Endothelial cell of umbilical vein (primary cell): Measurements from ENCODE around the gene C2orf81. TPM values are rescaled to one million over a fixed set of nuclear protein-coding genes. Genes with fewer than 3 reads are reported as not detected.
A peak's percentile ranks its signal among the peaks of the same experiment; 100 is the strongest.
"Not testable (repeated sequence)": the region's sequence is repeated elsewhere in the genome, so short reads cannot be mapped to it uniquely, and the experiment has no call there.

ENCODE experiments used
- BruUV-seq: library from RNA; stranded (reverse); fragments of 400-500 nt; replicated peaks from 2 replicates; lab custom pipeline; 2021; lab: Mats Ljungman, UMichigan
- CTCF ChIA-PET: fragments of 300-600, 350-600 bp; sonication (Branson Sonifier 250); formaldehyde crosslinking; loops from one replicate; lab custom pipeline; 2021; ENCODE audit warnings: antibody characterized with exemption, inconsistent platforms; lab: Charles Lee
- POLR2A ChIA-PET: fragments of 300-600, 350-600 bp; sonication (Branson Sonifier 250); formaldehyde crosslinking; loops from one replicate; lab custom pipeline; 2021; ENCODE audit warnings: antibody characterized with exemption, inconsistent platforms; lab: Charles Lee
- DNase-seq: peaks from one replicate; pipeline ENCODE4 v3.0.0-alpha.2; 2011; ENCODE audit warnings: low read depth, low spot score
- FAIRE-seq: peaks from 2 replicates; lab custom pipeline; 2011; peaks lifted over from hg19 to GRCh38; lab: Jason Lieb, UNC
- H2AFZ ChIP-seq: 2 replicates; pipeline ENCODE4 v1.6.0; 2012; ENCODE audit warnings: low read depth, low read length, control low read depth, inconsistent platforms
- H3K27ac ChIP-seq: 2 replicates; pipeline ENCODE4 v1.5.1; 2011; ENCODE audit warnings: low read depth, mild to moderate bottlenecking, control low read depth, low read length, moderate library complexity; ENCODE audit not compliant: insufficient read depth
- H3K27me3 ChIP-seq, 2 experiments: 2 replicates each; pipeline versions ENCODE4 v1.6.0 to v1.6.1; 2011; ENCODE audit warnings: low read length in 2 of 2, mixed read lengths in 1 of 2; ENCODE audit not compliant: control insufficient read depth in 2 of 2, insufficient read depth in 2 of 2
- H3K36me3 ChIP-seq, 2 experiments: 2 replicates in 1 of 2; 3 replicates in 1 of 2; pipeline ENCODE4 v1.5.1; 2011; ENCODE audit warnings: low read length in 2 of 2, mild to moderate bottlenecking in 1 of 2, moderate library complexity in 1 of 2; ENCODE audit not compliant: control insufficient read depth in 2 of 2, insufficient read depth in 2 of 2; ENCODE audit errors: extremely low read depth in 1 of 2
- H3K4me1 ChIP-seq: 3 replicates; pipeline ENCODE4 v1.5.1; 2011; ENCODE audit warnings: mild to moderate bottlenecking, low read length; ENCODE audit not compliant: control insufficient read depth, insufficient read depth; ENCODE audit errors: extremely low read depth
- H3K4me2 ChIP-seq: 2 replicates; pipeline ENCODE4 v1.6.1; 2011; ENCODE audit warnings: low read length, control low read depth, mixed read lengths; ENCODE audit not compliant: insufficient read depth
- H3K4me3 ChIP-seq, 3 experiments: fragments of 200-600 bp in 1 of 3; sonication (generic), shearing (Covaris generic) in 1 of 3; replicated peaks in 1 of 3; 2 replicates each; pipeline ENCODE4 v1.5.1; 2011 to 2016; ENCODE audit warnings: control low read depth in 3 of 3, low read length in 3 of 3, mild to moderate bottlenecking in 2 of 3, inconsistent platforms in 1 of 3, low read depth in 1 of 3, moderate library complexity in 1 of 3; ENCODE audit not compliant: insufficient read depth in 1 of 3
- H3K79me2 ChIP-seq: 2 replicates; pipeline ENCODE4 v1.6.0; 2012; ENCODE audit warnings: low read length, inconsistent platforms; ENCODE audit not compliant: control insufficient read depth, insufficient read depth
- H3K9ac ChIP-seq: replicated peaks from 2 replicates; pipeline ENCODE3; 2011; ENCODE audit warnings: low read length, control low read depth; ENCODE audit not compliant: insufficient read depth; ENCODE audit errors: extremely low read depth
- H3K9me1 ChIP-seq: replicated peaks from 3 replicates; pipeline ENCODE4 v1.6.0; 2011; ENCODE audit warnings: mild to moderate bottlenecking, low read length; ENCODE audit not compliant: control insufficient read depth, insufficient read depth; ENCODE audit errors: extremely low read depth
- H3K9me3 ChIP-seq: replicated peaks from 2 replicates; pipeline ENCODE4 v1.5.1; 2012; ENCODE audit warnings: low read length, inconsistent platforms; ENCODE audit not compliant: control insufficient read depth, insufficient read depth
- H4K20me1 ChIP-seq: replicated peaks from 2 replicates; pipeline ENCODE3; 2011; ENCODE audit warnings: mild to moderate bottlenecking, low read length; ENCODE audit not compliant: control insufficient read depth, insufficient read depth; ENCODE audit errors: extremely low read depth
- EZH2 ChIP-seq: IDR thresholded peaks from 2 replicates; pipeline ENCODE4 v1.6.1; 2012; ENCODE audit warnings: borderline replicate concordance, low read depth, mild to moderate bottlenecking, moderate library complexity, low read length, inconsistent platforms; ENCODE audit not compliant: severe bottlenecking
- FOS ChIP-seq: IDR thresholded peaks from 2 replicates; pipeline ENCODE4 v1.6.1; 2011; ENCODE audit warnings: mild to moderate bottlenecking, low read length, moderate library complexity, borderline replicate concordance; ENCODE audit not compliant: insufficient read depth
- GATA2 ChIP-seq: IDR thresholded peaks from 2 replicates; pipeline ENCODE4 v1.7.0; 2011; ENCODE audit warnings: low read depth, mild to moderate bottlenecking, moderate library complexity, mixed read lengths, low read length; ENCODE audit not compliant: insufficient read length, insufficient read depth
- JUN ChIP-seq: IDR thresholded peaks from 2 replicates; pipeline ENCODE4 v1.6.1; 2011; ENCODE audit warnings: borderline replicate concordance, low read depth; ENCODE audit not compliant: insufficient read length, insufficient read depth
- MYC ChIP-seq: IDR thresholded peaks from one replicate; pipeline ENCODE4 v1.6.1; 2011; ENCODE audit warnings: mild to moderate bottlenecking, low read depth, low read length
- POLR2A ChIP-seq: IDR thresholded peaks from 2 replicates; pipeline ENCODE4 v1.6.1; 2012; ENCODE audit warnings: low read depth, mild to moderate bottlenecking, control low read depth, low read length
- POLR2AphosphoS5 ChIP-seq: IDR thresholded peaks from 2 replicates; pipeline ENCODE4 v1.6.1; 2012; ENCODE audit warnings: low read depth, mild to moderate bottlenecking, control low read depth, low read length, moderate library complexity; ENCODE audit not compliant: insufficient read depth
- dilution Hi-C: fragments of 300-500 bp; cut with MboI; formaldehyde crosslinking; loops from one replicate; pipeline ENCODE4 v1.15.0; 2019; ENCODE audit warnings: low sequenced_read_pairs; ENCODE audit not compliant: extremely low pct_ligation_motif_present
- intact Hi-C: fragments of 100-400 bp; cut with micrococcal nuclease; formaldehyde crosslinking; loops from one replicate; pipeline ENCODE4 v1.10.0; 2022
- polyA plus RNA-seq, 4 experiments: library from polyadenylated mRNA; depleted of rRNA in 3 of 4; stranded (reverse) in 3 of 4; unstranded in 1 of 4; fragments of >200 nt; gene quantifications; 2 replicates each; pipeline versions ENCODE4 v1.2.1 to v1.2.3, GENCODE V29; 2011 to 2012; ENCODE audit warnings: missing spikeins in 1 of 4
- total RNA-seq: library from RNA; stranded (reverse); gene quantifications from 2 replicates; pipeline ENCODE4 v1.2.3, GENCODE V29; 2021
- TF ChIP-seq, protein P1 (sequence below), 2 donors: IDR thresholded peaks; 1 replicate in 1 of 2; 2 replicates in 1 of 2; pipeline ENCODE4 v1.5.1; 2011; ENCODE audit warnings: low read length in 2 of 2, mild to moderate bottlenecking in 2 of 2, moderate library complexity in 2 of 2, control low read depth in 1 of 2, inconsistent platforms in 1 of 2, low read depth in 1 of 2; ENCODE audit not compliant: insufficient read depth in 1 of 2; ENCODE audit errors: extremely low read depth in 1 of 2
- TF ChIP-seq, protein P2 (sequence below): IDR thresholded peaks from 2 replicates; pipeline ENCODE4 v1.6.1; 2011; ENCODE audit not compliant: insufficient read depth, insufficient read length

The C2orf81 gene
- total and polyA plus RNA-seq, 2 donors (not counting 3 experiments of a cell fraction or from before 2014, with no cell fraction given) = 0.17 to 0.71 TPM

- FAIRE-seq, H3K4me3 ChIP-seq, H2AFZ ChIP-seq, DNase-seq, dilution Hi-C loops, H3K9ac ChIP-seq, H3K9me1 ChIP-seq, H3K9me3 ChIP-seq, H3K27ac ChIP-seq, BruUV-seq, H4K20me1 ChIP-seq, intact Hi-C loops, H3K27me3 ChIP-seq: not testable (repeated sequence)
- H3K4me1 ChIP-seq = peaks cover 26% of the 10 kb centered on the region
- H3K79me2 ChIP-seq = peaks cover 14% of the 10 kb centered on the region
- ChIA-PET POLR2A (interaction anchor here (1.1 kb wide), 1 partner anchor 8 kb away, joined by 3 read pairs; no protein-coding TSS in a partner anchor), CTCF (interaction anchor here (1.0 to 2.3 kb wide), 3 partner anchors 9 to 125 kb away, joined by 3 to 7 read pairs (median 4); no protein-coding TSS in a partner anchor)
- H3K36me3 ChIP-seq = peaks cover 0 to 12% of the 10 kb centered on the region in 2 experiments
- H3K4me2 ChIP-seq = peak overlapping the region; percentile 37
Measured at GRCh38 chr2:74459503-74460118, 38.2 kb upstream of the C2orf81 start.

- FAIRE-seq = no peak
- CTCF ChIA-PET = interaction anchor here (0.7 to 2.3 kb wide), 8 partner anchors 9 to 124 kb away, joined by 3 to 7 read pairs (median 3); partner anchors contain the start of genes CCDC142, LBX2 and TTC31
- BruUV-seq = no TSS peak
Measured at GRCh38 chr2:74458938-74459363, 37.5 kb upstream of the C2orf81 start.

More at GRCh38 chr2:74458938-74459363, 37.5 kb upstream of the C2orf81 start:
- Histone ChIP-seq H3K9ac (peak overlapping the region; percentile 74), H3K36me3 (peaks cover 0 to 12% of the 10 kb centered on the region in 2 experiments), H3K9me1 (no peaks in the 10 kb centered on the region), H3K27ac (peak overlapping the region; percentile 8), H3K79me2 (peaks cover 7% of the 10 kb centered on the region), H3K27me3 (no peaks in the 10 kb centered on the region), H3K4me1 (peaks cover 22% of the 10 kb centered on the region), H3K4me2 (peak overlapping the region; percentile 84), H2AFZ (no peak overlapping the region), H4K20me1 (no peaks in the 10 kb centered on the region), H3K4me3 (peak overlapping the region; percentile 80 to 87 (median 82)), H3K9me3 (no peaks in the 10 kb centered on the region)
- DNase-seq = no peak
- TF ChIP-seq FOS (no peak), EZH2 (no peak), POLR2A (no peak), MYC (no peak), GATA2 (no peak), JUN (no peak), POLR2AphosphoS5 (no peak)
- TF ChIP-seq, protein P1, sequence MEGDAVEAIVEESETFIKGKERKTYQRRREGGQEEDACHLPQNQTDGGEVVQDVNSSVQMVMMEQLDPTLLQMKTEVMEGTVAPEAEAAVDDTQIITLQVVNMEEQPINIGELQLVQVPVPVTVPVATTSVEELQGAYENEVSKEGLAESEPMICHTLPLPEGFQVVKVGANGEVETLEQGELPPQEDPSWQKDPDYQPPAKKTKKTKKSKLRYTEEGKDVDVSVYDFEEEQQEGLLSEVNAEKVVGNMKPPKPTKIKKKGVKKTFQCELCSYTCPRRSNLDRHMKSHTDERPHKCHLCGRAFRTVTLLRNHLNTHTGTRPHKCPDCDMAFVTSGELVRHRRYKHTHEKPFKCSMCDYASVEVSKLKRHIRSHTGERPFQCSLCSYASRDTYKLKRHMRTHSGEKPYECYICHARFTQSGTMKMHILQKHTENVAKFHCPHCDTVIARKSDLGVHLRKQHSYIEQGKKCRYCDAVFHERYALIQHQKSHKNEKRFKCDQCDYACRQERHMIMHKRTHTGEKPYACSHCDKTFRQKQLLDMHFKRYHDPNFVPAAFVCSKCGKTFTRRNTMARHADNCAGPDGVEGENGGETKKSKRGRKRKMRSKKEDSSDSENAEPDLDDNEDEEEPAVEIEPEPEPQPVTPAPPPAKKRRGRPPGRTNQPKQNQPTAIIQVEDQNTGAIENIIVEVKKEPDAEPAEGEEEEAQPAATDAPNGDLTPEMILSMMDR (IDR thresholded peaks at IDR 0.05; ENCODE audit: extremely low read depth in 1 of 2, insufficient read depth in 1 of 2, low read depth in 1 of 2, low read length in 2 of 2) = no peak
- TF ChIP-seq, protein P2, sequence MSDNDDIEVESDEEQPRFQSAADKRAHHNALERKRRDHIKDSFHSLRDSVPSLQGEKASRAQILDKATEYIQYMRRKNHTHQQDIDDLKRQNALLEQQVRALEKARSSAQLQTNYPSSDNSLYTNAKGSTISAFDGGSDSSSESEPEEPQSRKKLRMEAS = no peak
- intact Hi-C loops (loop anchor here (1.0 kb wide), 2 partner anchors 23 to 70 kb away; partner anchors contain the start of genes AUP1, CCDC142 and HTRA2), dilution Hi-C loops (no loop called here)
- POLR2A ChIA-PET = interaction anchor here (0.9 to 1.3 kb wide), 3 partner anchors 9 to 71 kb away, joined by 3 read pairs; partner anchors contain the start of gene HTRA2
